NOMO-1 (cell line): Measurements from ENCODE around the gene PPP1CA.

Experiments used
- DNase-seq, 2 experiments: peaks; one replicate each; lab custom pipeline; 2025; ENCODE audit not compliant: unreplicated experiment in 2 of 2; lab: John Stamatoyannopoulos, UW

Gene PPP1CA

DNA sequence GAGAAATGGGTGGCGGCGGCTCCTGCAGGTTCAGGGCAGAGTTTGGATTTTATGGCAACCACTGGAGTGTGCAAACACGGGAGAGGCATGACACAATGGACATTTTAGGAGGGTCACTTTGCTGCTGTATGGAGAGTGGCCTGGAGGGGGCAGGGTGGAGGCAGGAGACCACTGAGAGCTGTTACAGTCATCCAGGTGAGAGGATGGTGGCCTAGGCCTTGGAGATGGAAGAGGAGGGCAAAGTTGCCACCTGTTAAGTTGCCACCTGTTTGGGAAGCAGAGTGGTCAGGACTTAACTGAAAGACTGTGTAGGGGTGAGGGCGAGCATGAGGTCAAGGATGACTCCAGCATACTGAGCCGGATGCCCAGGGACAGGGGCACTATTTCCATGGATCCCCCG, 12.2 kb downstream of the PPP1CA start:
- DNase-seq, result peak; percentile 23 to 32

- DNase-seq, result no peak
Measured at GRCh38 chr11:67387518-67387917, 14.1 kb downstream of the PPP1CA start.

GRCh38 chr11:67387069-67387468, 14.6 kb downstream of the PPP1CA start:
- no peak for DNase-seq

- no peak for DNase-seq
Measured at GRCh38 chr11:67384851-67385366, 16.7 kb downstream of the PPP1CA start.

GRCh38 chr11:67382276-67383136, 19.2 kb downstream of the PPP1CA start:
- peak; percentile 70 to 72 for DNase-seq

DNA sequence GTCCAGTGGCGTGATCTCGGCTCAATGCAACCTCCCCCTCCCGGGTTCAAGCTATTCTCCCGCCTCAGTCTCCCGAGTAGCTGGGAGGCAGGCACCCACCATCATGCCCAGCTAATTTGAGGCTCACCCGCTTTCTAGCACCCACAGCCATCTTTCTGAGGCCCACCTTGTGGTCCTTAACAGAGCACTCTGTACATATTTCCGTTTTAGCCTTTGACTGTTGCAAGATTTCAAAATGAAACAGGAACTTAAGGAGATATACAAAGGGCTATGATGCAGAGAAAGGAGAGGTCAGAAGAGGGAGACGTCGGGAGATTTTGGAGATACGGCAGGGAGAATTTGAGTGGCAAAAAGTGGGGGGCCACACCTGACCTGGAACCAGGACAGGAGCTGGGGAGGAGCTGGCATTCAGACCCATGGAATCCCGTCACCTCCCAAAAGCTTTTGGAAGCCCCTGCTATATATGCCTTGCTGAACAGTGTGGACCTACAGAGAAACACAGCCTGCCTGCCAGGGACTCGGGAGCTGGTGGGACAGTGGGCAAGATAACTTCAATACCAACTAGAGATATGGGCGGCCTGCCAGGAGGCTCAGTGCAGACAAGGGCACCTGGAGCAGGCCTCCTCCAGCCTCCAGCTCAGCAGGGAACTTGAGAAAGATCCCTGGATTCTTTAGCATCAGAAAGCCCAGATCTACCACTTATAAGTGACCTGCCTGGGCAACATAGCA, 20.2 kb downstream of the PPP1CA start:
- peak; percentile 75 to 91 for DNase-seq

DNA sequence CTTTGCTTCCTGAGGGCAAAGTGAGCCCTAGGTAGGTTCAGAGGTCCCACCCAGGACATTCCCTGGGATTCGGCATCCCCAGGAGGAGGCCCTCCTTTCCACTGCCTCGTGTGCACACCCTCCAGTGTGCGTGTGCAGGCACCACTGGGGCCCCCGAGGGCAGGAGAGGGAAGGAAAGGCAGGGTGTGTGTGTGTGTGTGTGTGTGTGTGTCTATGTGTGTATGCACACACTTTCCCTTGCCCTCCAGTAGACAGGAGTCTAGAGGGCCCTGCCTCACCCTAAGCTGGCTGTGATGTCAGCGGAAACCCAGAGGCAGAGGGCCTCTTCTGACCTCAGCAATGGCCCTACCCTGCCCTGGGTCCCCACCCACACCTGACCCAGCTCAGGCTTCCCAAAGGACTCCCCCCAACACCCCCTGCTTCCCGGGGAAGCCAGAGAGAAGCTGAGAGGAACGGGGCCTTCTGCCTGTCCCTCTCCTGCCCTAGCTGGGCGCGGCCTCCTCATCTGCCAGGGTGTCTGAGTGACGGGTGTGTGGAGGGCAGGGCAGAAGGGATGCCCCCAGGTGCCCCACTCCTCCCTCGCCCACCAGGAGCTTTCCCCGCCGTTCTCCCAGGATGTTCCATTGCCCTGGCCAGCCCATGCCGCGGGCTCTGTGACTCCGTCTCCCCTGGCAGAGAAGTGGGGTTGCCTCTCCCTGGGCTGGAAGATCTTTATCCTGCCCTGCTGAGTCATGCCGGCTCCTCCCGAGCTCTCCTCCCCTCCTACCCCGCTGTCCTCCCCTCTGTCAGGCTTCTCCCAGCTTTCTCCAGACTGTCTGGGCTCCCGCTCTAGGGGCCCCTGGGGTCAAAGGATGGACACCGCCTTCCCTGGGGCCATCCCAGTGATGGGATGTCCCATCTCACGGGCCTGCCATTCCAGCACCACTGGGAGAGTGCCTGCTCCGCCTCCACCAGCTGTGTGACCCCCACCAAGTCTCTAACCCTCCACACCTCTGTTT, 22.3 kb downstream of the PPP1CA start:
- no peak for DNase-seq

DNA sequence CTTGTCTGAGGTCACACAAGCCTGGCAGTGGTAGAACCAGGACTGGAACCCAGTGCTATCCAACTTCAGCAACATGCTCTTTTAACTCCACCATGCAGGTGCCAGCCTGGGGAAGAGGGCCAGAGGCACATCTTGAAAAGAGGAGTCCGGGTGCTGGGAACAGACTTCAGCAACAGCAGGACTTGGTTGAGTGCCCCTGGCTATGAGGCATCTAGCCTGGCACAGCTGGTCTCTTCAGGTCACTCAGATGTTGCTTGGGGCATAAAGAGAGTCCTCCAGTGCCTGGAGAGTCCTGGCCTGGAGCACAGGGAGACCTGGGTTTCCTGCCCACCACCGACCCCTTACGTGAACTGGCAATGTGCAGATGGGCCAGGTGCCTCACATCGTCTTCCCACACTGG, 23.1 kb downstream of the PPP1CA start:
- no peak for DNase-seq

DNA sequence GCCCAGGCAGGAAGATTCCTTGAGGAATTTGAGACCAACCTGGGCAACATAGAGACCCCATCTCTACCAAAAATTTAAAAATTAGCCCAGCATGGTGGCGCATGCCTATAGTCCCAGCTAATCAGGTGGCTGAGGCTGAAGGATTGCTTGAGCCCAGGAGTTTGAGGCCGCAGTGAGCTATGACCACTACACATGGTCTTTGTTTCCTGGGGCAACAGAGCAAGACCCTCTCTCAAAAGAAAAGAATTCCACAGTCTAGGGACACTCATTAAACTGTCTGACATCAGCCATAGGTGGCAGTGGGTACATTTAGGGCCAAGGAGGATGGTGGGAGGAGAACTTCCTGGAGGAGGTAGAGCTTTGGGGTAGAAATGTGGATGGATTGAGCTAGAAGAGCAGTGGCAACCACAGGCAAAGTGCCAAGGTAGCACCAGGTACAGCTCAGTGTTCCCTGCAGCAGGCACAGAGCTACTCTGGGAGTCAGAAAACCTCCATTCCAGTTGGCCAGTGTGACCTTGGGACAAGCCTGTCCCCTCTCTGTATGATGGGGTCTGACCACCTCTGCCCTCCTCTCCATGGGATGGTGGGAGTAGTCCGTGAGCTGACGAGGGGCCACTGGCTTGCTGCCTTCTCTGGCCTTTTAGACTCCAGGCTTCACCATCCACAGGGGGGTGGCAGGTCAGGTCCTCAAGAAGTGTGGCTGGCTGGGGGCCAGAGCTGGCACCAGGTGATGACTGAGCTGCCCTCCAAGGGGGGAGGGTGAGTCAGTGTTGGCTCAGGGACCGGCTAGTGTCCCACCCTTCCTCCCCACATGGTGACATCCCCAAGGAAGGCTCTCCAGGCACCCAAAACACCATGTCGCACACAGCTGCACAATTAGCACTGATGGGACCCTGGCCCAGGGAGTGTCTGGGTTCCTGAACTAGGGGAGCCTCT, 24.5 kb downstream of the PPP1CA start:
- DNase-seq, result no peak

- DNase-seq, result no peak
Measured at GRCh38 chr11:67376063-67376820, 25.4 kb downstream of the PPP1CA start.

DNA sequence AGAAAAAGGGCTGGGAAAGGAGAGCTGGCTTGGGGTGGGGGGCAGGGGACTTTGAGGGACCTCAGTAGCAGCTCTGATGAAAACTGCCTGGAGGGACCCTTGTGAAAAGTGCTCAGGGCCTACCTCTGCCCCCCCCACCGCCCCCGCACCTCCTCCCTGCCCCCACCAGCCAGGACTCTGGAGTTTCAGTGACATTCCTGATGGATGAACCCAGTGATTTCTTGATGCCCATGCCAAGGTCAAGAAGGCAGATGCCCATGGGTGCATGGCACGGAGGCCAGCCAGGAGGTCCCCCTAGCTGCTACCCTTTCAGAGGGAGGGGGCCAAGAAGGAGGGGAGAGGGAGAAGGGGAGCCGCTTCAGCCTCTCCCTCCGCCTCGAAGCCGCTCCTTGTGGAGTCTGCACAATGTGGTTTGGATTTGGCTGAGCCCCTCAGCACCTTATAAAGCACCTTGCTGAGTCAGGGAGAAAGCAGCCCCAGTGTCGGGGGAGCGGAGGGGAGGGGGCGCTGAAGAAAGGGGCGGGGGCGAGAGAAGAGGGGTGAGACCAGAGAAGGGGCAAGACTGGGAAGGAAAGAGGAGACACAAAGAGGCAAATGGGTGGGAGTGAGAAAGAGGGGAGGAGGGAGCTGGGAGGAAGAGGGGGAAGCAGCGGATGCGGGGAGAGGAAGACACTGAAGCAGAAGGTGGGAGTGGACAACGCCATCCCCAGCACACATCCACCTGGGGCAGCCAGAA, 26.2 kb downstream of the PPP1CA start:
- no peak for DNase-seq

GRCh38 chr11:67374571-67375281, 26.9 kb downstream of the PPP1CA start:
- DNase-seq, result no peak

DNA sequence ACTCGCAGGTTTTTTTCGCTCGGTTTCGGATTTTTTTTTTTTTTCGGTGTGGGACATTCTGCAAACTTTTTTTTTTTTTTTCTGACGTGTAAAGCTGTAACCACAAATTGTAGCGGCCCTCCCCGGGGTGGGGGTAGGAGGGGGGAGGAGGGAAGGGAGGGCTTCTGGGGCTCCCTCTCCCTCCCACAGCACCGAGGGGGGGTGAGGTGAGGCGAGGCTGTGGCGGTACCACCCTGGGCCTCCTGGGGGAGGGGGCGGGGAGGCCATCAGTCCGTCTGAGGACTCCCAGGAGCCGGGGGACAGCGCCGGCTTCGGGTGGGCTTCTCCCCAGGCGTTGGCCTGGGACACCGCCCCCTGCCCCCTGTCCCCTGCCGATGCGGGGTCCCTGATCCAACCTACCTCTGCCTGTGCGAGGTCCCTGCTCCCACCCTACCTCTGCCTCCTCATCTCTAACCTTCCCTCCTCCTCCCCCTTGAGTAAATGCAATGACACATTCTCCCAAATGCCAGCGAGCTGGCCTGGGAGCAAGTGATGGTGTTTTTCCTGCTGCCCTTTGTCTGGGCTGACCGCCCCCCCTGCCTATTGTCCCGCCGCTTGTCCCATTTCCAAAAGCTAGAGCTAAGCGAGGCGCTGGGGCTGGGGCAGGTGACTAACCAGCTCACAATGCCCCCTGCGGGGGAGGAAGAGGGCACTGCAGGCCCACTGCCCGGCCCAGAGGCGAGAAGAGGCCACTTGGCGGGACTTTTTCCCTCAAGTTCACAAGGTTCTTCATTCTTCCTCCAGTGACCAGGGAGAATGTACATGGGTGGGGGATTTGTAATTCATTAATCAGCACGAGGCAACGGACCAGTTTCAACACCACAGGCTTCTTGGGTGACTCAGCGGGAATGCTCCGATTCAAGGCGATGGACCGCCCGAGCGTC, 27.7 kb downstream of the PPP1CA start:
- peak; percentile 52 to 63 for DNase-seq

GRCh38 chr11:67372993-67373647, 28.5 kb downstream of the PPP1CA start, which contains the start of gene CLCF1:
Gene CLCF1 (minus strand): TSS chr11:67373598. CDS start chr11:67373539, 59 bp downstream.
- peak; percentile 38 to 44 for DNase-seq

- DNase-seq, result no peak
Measured at GRCh38 chr11:67372321-67372992, 29.2 kb downstream of the PPP1CA start.
